CD4-positive, alpha-beta T cell treated with Interleukin-2 at 100 ng/mL for 4 hours (primary cell): ENCODE results near the gene SLX4IP.

Experiments used
- DNase-seq: peaks from one replicate; pipeline ENCODE4 v3.0.0-alpha.2; 2020; ENCODE audit warnings: low spot score

SLX4IP gene

GRCh38 chr20:10496465-10496864, 61.4 kb downstream of the SLX4IP start:
- DNase-seq = no peak

DNA sequence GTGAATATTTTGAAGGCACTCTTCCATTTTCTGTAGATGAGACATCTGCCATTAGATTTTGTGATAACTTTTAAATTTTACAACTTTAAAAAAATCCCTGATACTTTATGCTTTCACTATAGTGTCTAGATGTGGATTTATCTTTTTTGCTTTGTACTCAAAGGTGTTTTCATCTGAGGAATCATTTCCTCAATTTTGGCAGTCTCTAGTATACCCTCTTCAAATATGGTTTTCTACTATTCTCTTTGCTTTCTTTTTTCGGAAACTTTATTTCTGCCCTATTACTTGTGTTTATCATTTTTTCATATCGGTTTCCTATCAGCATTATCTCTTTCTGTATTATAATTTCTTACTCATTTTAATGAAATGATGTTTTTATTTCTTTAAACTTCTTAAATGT, 62.2 kb downstream of the SLX4IP start:
- no peak for DNase-seq

- DNase-seq = no peak
Measured at GRCh38 chr20:10497791-10498190, 62.7 kb downstream of the SLX4IP start.

DNA sequence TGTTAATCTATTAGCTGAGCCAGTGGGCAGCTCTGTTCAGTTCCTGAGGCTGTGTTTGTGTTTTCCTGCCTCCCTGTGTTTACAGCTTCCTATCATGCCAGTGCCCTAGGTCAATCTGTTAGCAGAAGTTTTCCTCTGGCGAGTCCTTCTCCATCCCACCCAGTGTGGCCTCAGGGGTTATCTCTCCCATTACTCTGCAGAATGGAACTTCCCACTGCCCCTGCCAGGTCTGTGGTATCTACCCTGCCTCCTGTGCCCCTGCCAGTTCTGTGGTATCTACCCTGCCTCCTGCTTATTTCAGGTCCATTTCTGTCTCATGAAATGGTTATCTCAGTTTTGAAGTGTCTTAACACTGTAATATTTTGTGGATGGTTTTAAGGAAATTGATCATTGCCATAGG, 63.1 kb downstream of the SLX4IP start:
- DNase-seq = no peak

DNA sequence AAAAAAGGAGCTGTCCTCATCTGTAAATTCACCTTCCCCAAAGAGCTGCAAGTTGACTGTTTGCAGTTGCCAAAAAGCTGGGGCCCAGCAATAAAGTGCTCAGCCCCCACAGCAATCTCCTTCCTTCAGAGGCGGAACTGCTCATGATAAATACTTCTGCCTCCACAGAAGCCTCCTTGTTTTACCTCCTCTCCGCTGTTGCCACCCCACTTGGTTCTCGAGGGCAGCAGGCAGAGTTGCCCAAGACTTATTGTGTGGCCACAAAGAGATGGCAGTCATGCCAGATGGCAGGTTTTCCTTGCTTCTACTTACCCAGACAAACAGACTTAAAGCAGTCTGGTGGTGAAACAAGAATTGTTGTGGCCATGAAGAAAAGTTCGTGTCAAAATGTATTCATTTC, 66.3 kb downstream of the SLX4IP start:
- peak; percentile 15 for DNase-seq

- peak; percentile 32 for DNase-seq
Measured at GRCh38 chr20:10502098-10502526, 67.0 kb downstream of the SLX4IP start.

DNA sequence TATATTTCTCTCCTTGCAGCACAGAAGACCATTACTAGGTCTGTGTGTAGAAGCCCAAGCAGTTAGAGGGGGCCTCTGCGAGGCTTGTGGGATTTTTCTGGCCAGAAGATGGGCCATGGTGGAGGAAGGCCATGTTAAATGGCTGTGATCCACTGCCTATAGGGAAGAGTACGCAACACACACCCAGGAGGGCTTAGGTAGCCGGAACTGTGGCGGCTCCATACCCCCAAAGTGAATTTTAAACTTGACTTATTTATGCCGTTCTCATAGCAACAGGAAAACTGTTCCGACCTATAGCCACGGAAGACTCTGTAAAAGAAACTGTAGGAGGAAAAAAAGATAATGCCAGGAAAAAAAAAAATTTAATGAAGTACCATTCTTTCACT, 69.5 kb downstream of the SLX4IP start:
- DNase-seq = no peak

DNA sequence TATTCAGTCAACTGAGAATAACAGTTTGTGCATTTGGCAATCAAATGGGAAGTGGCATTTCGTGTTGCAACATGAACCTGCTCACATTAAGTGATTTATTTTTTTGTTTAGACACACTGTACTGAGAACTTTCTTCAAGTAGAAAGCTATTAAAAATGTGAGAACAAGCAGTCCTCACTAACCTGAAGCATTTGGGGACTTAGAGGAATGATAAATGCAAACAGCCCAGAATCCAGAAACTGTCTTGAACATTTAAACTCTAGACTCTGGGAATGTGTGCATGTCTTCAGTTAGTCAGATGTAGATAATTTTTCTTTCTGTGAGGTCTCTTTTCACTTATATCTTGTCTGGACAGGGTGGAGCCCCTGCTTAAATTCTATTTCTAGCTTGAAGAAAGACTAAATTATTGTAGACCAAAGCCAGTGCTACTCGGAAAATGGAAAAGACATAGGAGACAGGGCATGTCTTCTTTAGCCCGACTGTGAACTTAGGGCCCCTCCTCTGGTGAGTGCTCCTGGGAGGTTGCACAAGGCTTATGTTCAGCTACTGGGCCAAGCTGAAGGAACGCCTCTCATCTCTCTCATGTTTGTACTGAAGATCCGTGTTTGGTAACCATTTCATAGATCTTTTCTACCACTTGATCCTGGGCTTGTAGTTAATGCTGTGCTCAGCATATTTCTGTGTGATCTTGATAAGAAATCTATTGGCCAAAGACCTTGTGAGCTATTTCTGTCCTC, 70.1 kb downstream of the SLX4IP start:
- no peak for DNase-seq

DNA sequence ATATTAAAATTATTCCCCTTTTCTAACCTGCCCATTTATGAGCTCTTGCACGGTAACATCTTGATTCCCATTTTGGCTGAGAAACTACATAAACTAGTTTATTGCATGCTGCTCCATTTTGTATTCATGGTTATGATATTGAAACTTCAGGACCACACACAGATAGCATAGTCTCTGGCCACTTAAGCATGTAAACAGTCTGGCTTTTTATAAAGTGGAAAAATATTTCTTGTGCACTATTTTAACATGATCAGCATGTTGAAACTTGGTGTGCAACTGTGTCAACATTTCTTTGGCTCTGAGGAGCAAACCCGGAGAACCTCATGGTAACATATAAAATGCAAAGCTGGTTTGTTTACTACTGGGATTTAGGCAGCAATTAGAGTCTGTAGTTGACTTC, 70.7 kb downstream of the SLX4IP start:
- DNase-seq = no peak

- DNase-seq = no peak
Measured at GRCh38 chr20:10507052-10507451, 71.9 kb downstream of the SLX4IP start.

DNA sequence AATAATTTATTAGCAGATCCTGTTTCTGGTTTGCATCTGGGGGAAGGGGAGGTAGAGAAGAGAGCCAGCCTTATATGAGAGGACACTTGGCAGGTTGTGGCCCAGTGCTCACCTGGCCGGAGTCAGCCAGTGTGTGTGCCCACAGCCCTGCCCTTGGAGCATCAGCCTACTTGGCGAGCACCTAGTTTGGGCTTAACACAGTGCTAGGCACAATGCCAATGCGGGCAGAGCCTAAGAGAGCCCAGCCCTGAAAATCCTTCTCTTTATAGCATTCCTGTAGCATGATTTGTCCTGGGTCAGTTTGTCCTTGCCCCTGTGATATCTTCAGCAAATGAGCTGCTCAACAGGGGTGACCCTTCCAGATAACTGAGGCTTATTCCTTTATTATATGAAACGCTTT, 73.0 kb downstream of the SLX4IP start:
- no peak for DNase-seq

DNA sequence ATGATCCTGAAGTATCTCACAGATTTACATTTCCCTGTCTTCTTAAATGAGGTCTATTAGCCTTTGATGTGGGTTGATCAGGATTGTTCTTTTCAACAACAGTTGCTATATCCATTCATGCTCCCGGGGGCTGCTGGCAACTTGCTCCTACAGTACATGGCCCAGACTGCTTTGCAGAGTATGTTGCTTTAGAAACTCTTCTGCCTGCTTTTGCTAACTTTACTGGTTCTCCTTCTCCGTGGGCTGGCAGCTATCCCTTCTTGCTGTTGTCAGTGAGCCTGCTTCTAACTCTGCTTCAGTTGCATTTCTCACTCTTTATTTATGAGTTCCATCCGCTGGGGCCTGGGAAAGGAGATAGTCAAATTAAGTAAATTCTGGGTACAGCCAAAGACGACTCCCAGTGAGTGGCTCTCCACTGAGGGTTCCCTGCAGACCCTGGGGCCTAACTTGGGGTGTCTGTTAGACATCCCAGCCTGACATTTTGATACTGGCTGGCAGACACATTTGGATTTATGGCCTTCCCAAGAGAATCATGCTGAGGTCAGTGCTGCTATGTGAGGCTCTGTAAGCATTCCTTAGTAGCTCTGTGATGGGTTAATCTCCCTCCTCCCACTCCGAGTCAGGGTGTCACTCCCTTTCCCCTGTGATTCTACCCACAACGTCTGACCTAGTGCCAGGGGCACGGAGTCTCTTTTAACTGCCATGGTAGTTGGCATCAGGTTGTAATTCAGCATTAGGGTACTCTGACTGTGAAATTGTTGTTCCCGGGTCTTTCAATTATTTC, 73.6 kb downstream of the SLX4IP start:
- no peak for DNase-seq

DNA sequence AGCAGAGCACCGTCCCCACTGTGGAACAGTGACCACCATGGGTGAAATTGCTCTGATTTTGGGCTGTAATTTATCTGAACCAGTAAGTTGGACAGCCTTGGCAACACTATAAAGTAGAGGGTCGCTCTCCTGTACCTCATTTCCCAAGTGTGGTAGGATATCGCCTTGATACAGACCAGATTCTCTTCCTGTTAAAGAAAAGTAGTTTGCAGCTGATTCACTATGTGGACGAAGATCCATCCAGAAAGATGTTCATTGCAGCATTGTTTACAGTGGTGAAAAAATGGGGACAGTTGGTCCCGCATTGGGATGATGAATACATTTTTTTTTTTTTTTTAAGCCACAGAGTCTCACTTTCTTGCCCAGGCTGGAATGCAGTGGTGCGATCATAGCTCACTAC, 74.3 kb downstream of the SLX4IP start:
- DNase-seq = no peak

DNA sequence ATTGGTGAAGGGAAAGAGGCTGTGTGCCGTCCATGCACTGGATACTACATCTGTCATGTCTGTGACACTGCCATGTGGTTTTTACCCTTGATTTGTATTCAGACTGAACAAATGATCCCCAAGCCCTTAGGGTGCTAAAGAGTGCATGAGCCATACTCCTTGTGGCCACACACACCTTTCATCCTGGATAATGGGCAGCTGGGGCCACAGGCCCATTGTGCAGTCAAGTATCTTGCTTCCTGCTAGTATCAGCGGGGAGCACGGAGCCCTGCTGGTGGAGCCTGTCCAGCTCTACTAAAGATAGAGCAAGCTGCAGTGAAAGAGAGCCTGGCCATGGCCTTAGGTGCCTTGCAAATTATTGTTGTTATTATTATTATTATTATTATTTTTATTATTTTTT, 75.1 kb downstream of the SLX4IP start:
- DNase-seq = no peak

DNA sequence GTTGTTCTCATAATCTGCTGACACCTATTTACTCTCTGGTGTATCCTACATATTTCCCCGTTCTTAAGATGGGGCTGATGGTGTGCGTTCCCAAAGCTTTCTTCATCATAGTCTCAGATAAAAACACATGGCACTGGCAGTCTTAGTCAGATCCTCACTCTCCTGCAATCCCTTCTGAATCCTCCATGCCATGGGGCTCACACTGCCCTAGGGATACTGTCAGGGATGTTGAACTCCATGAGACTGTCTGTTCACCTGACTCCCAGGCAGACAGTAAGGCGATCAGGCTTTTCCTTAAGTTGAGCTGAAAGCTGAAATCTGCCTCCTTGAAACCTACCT, 76.0 kb downstream of the SLX4IP start:
- no peak for DNase-seq

DNA sequence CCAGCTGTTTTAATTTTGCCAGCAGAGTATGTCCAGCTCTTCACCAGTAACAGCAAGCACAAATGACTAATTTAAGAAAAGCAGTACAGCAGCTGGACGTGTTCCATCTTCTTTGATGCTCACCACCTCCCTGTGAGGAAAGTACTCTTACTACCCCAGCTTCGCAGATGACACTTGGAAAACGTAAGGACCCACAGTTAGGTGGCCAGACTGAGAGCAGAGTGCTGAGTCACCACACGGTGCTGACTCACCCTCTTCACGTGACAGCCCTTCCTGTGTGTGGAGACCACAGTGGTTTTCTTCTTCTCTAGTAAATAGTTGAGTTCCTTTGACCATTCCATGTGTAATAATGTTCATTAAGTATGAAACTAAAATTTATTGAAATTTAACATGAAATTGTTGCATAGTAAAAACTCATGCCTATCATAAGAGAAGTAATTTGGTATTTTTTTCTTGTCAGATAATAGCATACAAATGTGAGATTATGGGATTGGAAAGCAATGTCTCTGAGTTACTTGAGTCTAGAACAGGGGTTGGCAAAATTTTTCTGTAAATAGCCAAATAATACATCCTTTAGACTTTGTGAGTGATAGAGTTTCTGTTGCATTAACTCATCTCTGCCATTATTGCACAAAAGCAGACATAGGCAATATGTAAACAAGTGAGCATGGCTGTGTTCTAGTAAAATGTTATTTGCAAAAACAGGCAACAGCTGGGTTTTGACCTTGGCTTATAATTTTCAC, 76.6 kb downstream of the SLX4IP start:
- peak; percentile 79 for DNase-seq

GRCh38 chr20:10513061-10513460, 78.0 kb downstream of the SLX4IP start:
- no peak for DNase-seq

DNA sequence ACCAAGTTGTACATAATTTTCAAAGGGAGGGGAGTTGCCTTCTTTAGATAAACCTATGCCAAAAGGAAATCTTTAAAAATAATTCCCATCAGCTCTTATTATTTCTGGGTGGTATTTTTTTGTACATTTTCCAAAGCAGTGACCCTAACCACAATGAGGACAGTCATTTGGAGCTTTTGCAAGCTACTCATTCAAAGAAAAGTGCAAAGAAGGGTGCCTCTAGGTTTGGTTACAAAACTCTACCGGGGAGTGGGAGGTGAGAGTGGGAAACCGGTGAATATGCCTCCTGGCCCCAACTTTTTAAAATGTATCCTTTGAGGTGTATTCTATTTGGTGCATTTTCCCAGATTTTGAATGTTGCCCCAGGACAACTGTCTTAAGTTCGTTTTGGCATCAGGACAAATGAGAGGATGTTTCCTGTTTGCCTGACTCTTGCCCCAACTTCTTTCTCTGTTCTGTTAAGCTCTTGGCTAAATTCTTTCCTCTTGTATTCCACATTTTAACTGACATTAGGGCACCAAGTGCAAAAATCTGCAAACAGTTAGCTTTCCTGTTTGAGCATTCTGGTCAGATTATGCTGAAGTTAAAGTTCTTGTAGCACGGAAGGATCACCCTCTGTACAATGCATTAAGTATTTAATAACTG, 78.9 kb downstream of the SLX4IP start:
- no peak for DNase-seq

DNA sequence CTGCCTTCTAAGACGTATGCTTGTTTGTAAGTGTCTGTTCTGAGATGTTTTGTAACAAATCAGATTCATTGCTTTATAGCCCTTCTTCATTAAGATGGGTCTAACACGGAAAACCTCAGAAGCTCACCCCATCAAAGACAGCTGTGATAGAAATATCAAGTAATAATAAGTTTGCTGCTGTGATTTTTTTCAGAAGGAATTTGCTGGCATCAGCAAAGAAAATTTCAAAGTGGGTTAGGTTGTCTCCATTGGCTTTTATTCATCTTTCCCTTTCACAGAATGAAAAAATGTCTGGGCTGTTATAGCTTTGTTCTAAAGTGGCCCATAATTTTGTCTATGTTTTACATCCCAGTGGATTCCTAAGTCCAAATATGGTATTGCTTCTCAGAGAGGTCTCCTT, 81.4 kb downstream of the SLX4IP start:
- DNase-seq = no peak

- peak; percentile 17 for DNase-seq
Measured at GRCh38 chr20:10519361-10520046, 84.4 kb downstream of the SLX4IP start.

DNA sequence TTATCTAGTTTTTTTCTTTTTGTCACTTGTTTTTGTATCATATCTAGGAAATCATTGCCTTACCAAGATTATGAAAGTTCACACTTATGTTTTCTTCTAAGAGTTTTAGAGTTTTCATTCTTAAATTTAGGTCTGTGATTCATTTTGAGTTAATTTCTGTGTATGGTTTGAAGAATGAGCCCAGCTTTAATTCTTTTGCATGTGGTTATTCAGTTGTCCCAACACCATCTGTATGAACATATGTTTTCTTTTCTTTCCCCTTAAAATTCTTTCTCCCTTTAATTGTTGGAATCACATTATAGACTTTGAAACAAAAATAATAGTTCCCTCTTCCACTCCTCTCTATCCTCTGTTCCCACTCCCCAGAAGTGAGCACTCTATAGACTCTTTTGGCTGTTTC, 85.4 kb downstream of the SLX4IP start:
- no peak for DNase-seq
